ENCODE results near the gene KRT85. TPM values are rescaled to one million over a fixed set of nuclear protein-coding genes. Genes with fewer than 3 reads are reported as not detected.

KRT85 gene
- total and polyA plus RNA-seq, 2 donors = 0.24 to 0.59 TPM

DNA sequence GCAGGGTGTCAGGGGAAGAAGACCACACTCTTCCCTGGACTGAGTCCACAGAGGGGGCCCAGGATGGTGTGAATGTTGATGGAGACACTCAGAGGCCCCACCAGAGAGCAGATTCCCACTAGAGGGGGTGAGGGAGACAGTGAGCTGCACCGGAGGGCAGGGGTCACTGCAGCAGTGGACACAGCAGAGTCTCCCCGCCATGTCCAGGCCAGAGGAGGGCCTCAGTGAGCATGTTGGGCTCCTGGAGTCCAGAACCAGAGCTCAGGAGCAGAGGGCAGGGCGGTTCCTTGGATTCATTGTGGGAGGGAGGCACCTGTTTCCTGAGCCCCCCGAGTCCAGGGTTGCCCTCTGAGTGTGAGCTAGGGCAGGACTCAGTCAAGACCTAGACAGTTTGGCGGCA is 40.6 kb upstream of the KRT85 start:
- H3K9me3 ChIP-seq (ENCODE audit: control insufficient read depth in 2 of 2, insufficient read depth in 1 of 2, low read length in 1 of 2) = peaks cover 0 to 5% of the 10 kb centered on the region in 2 donors
- WGBS = 91% methylated on average over 5 of the region's 5 CpGs
- H3K36me3 ChIP-seq (ENCODE audit: control insufficient read depth in 2 of 2, insufficient read depth in 2 of 2, low read length in 1 of 2) = no peaks in the 10 kb centered on the region
- no peaks in the 10 kb centered on the region for H3K4me1 ChIP-seq (ENCODE audit: control insufficient read depth in 2 of 2, insufficient read depth in 2 of 2, low read length in 2 of 2)
- no peak for DNase-seq (ENCODE audit: low read depth in 6 of 9, low spot score in 9 of 9)
- no peak overlapping the region for H3K27ac ChIP-seq (ENCODE audit: low read depth in 1 of 2, low read length in 1 of 2)
- H3K4me3 ChIP-seq (ENCODE audit: low read length in 2 of 2) = no peak overlapping the region
- H3K27me3 ChIP-seq (ENCODE audit: control insufficient read depth in 2 of 2, insufficient read depth in 1 of 2, low read length in 1 of 2) = no peaks in the 10 kb centered on the region

DNA sequence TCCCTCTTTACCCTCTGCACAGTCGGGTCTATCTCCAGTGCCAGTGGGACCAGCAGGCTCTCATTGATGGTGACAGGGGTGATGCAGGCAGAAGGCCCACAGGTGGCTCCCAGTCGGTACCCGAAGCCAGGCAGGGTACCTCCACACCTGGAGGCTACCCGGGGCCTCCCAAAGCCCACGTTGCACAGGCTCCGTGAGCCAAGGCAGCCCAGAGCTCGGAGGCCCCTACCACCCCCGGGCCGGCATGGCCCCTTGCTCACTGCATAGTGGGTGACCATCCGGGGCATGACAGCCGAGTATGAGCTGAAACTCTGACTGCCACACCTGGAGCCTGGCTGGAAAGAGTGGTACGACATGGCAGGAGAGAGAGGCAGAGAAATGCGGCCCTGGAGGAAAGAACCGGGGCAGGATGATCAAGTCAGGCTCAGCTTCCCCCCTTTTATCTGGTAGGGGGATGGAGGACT is 38.7 kb upstream of the KRT85 start, which contains the start of gene KRT82:
Gene KRT82, minus strand, starts transcription at position 414 of the 464 bp plus-strand sequence. Its CDS starts 58 bp downstream, at position 356.
- Histone ChIP-seq H3K27ac (ENCODE audit: low read depth in 1 of 2, low read length in 1 of 2) (no peak within 1 kb of the TSS), H3K27me3 (ENCODE audit: control insufficient read depth in 2 of 2, insufficient read depth in 1 of 2, low read length in 1 of 2) (no peaks in the 10 kb centered on the region), H3K36me3 (ENCODE audit: control insufficient read depth in 2 of 2, insufficient read depth in 2 of 2, low read length in 1 of 2) (no peaks in the 10 kb centered on the region), H3K4me3 (ENCODE audit: low read length in 2 of 2) (no peak within 1 kb of the TSS), H3K9me3 (ENCODE audit: control insufficient read depth in 2 of 2, insufficient read depth in 1 of 2, low read length in 1 of 2) (no peaks in the 10 kb centered on the region), H3K4me1 (ENCODE audit: control insufficient read depth in 2 of 2, insufficient read depth in 2 of 2, low read length in 2 of 2) (no peaks in the 10 kb centered on the region)
- no peak for DNase-seq (ENCODE audit: low read depth in 6 of 9, low spot score in 9 of 9)
- 94% methylated on average over 14 of the region's 14 CpGs for WGBS

DNA sequence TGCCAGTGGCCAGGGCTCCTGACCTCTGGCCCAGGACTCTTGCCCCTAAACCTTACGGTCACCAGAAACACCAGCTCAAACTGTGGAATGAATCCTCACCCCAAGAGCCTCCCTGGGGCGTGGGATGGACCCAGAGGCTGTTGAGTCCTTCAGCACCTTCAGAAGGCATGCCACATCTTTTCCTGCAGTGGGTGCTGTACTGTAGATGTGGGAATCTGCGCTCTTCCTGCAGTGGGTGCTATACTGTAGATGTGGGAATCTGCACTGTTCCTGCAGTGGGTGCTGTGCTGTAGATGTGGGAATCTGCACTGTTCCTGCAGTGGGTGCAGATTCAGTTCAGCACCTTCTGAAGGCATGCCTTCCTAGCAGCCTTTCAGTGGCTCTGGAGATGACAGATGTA is 37.7 kb upstream of the KRT85 start:
- Histone ChIP-seq H3K27me3 (ENCODE audit: control insufficient read depth in 2 of 2, insufficient read depth in 1 of 2, low read length in 1 of 2) (no peaks in the 10 kb centered on the region), H3K4me1 (ENCODE audit: control insufficient read depth in 2 of 2, insufficient read depth in 2 of 2, low read length in 2 of 2) (no peaks in the 10 kb centered on the region), H3K36me3 (ENCODE audit: control insufficient read depth in 2 of 2, insufficient read depth in 2 of 2, low read length in 1 of 2) (no peaks in the 10 kb centered on the region), H3K27ac (ENCODE audit: low read depth in 1 of 2, low read length in 1 of 2) (no peak overlapping the region), H3K9me3 (ENCODE audit: control insufficient read depth in 2 of 2, insufficient read depth in 1 of 2, low read length in 1 of 2) (no peaks in the 10 kb centered on the region), H3K4me3 (ENCODE audit: low read length in 2 of 2) (no peak overlapping the region)
- DNase-seq (ENCODE audit: low read depth in 6 of 9, low spot score in 9 of 9) = no peak
- 89% methylated on average over 3 of the region's 3 CpGs for WGBS

DNA sequence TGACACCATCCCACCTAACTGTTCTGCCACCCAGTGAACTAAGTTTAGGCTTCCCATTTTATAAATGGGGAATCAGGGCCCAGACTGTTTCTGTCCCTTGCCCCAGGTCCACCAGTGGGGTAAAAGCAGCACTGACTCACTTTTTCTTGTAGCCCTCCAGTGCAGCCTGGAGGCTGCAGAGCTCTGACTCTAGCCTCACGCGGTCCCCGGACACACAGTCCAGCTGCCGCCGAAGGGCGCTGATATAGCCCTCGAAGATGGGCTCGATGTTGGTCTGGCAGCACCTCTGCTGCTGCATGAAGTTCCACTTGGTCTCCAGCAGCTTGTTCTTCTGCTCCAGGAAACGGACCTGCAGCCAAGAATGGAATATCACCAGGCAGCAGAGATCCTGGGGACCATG is 36.3 kb upstream of the KRT85 start:
- Histone ChIP-seq H3K9me3 (ENCODE audit: control insufficient read depth in 2 of 2, insufficient read depth in 1 of 2, low read length in 1 of 2) (no peaks in the 10 kb centered on the region), H3K4me1 (ENCODE audit: control insufficient read depth in 2 of 2, insufficient read depth in 2 of 2, low read length in 2 of 2) (no peaks in the 10 kb centered on the region), H3K36me3 (ENCODE audit: control insufficient read depth in 2 of 2, insufficient read depth in 2 of 2, low read length in 1 of 2) (no peaks in the 10 kb centered on the region), H3K4me3 (ENCODE audit: low read length in 2 of 2) (no peak overlapping the region), H3K27ac (ENCODE audit: low read depth in 1 of 2, low read length in 1 of 2) (no peak overlapping the region), H3K27me3 (ENCODE audit: control insufficient read depth in 2 of 2, insufficient read depth in 1 of 2, low read length in 1 of 2) (no peaks in the 10 kb centered on the region)
- WGBS = 96% methylated on average over 9 of the region's 9 CpGs
- no peak for DNase-seq (ENCODE audit: low read depth in 6 of 9, low spot score in 9 of 9)

DNA sequence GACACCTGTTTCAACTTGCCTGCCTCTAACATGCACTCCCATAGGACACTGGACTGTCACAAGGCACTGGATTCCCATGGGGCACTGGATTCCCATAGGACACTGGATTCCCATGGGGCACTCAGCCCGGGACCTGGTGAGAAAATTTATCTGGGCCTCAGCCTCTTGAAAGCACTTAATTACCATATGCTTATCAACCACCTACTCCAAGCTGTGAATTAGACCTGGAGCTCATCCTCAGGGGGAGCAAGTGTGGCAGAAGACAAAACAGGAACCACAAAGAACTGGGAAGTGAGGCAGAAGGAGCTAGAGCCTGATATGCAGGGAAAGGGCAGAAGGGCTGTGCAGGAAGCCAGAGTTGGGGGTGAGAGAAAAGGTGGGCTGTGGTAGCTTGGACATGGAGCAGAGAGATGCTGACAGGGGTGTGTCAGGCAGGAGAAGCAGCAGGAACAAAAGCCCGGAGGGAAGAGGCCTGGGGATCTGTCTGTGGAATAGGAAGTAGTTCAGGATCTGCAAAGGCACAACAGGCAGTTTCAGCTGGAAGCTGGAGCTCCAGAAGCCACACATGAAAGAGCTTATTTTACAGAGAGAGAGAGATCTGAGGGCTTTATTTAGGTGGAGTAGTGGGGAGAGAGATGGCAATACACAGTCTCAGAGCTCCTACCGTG is 35.7 kb upstream of the KRT85 start:
- H3K9me3 ChIP-seq (ENCODE audit: control insufficient read depth in 2 of 2, insufficient read depth in 1 of 2, low read length in 1 of 2) = no peaks in the 10 kb centered on the region
- WGBS = 73% methylated on average over 3 of the region's 3 CpGs

DNA sequence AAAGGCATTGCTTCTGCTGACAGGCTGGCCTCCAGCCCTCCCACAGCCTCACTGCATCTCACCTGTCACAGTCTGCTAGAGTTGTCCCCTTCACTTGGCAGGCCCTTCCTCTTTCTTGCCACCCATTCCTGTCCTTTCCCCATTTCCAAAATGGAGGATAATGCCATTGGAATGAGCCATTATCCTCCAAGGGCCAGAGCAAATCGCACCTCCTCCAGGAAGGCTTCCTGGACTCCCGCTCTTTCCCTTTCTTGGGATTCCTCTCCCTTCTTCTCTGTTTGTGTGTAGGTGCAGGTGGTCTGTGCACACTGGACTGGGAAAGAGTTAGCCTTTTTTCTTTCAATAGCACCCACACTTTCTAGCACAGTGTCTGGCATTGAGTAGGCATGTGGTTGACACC is 35.1 kb upstream of the KRT85 start:
- Histone ChIP-seq H3K9me3 (ENCODE audit: control insufficient read depth in 2 of 2, insufficient read depth in 1 of 2, low read length in 1 of 2) (no peaks in the 10 kb centered on the region), H3K36me3 (ENCODE audit: control insufficient read depth in 2 of 2, insufficient read depth in 2 of 2, low read length in 1 of 2) (no peaks in the 10 kb centered on the region), H3K4me3 (ENCODE audit: low read length in 2 of 2) (no peak overlapping the region), H3K4me1 (ENCODE audit: control insufficient read depth in 2 of 2, insufficient read depth in 2 of 2, low read length in 2 of 2) (no peaks in the 10 kb centered on the region), H3K27ac (ENCODE audit: low read depth in 1 of 2, low read length in 1 of 2) (no peak overlapping the region), H3K27me3 (ENCODE audit: control insufficient read depth in 2 of 2, insufficient read depth in 1 of 2, low read length in 1 of 2) (no peaks in the 10 kb centered on the region)
- no peak for DNase-seq (ENCODE audit: low read depth in 6 of 9, low spot score in 9 of 9)
- 97% methylated on average over 2 of the region's 2 CpGs for WGBS

More for the DNA sequence above, 35.7 kb upstream of the KRT85 start:
- no peak for DNase-seq (ENCODE audit: low read depth in 6 of 9, low spot score in 9 of 9)
- Histone ChIP-seq H3K27ac (ENCODE audit: low read depth in 1 of 2, low read length in 1 of 2) (no peak overlapping the region), H3K4me1 (ENCODE audit: control insufficient read depth in 2 of 2, insufficient read depth in 2 of 2, low read length in 2 of 2) (no peaks in the 10 kb centered on the region), H3K4me3 (ENCODE audit: low read length in 2 of 2) (no peak overlapping the region), H3K27me3 (ENCODE audit: control insufficient read depth in 2 of 2, insufficient read depth in 1 of 2, low read length in 1 of 2) (no peaks in the 10 kb centered on the region), H3K36me3 (ENCODE audit: control insufficient read depth in 2 of 2, insufficient read depth in 2 of 2, low read length in 1 of 2) (no peaks in the 10 kb centered on the region)

DNA sequence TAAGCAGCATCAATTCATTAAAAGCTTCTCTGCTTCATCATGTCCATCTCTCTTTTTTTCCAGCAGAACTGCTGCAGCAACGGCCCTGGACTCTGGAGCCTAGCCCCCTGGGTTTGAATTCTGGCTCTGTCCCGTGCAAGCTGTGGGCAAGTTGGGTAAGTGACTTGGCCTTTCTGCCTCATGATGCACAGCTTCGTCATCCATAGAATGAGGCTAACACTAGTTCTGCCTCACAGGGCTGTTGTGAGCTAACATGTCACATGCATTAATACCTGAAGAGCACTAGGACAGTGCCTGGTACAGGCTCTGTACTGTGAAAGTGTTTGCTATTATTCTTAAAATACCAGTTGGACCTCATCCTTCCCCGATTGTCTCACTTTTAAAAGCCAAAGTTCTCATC is 34.6 kb upstream of the KRT85 start:
- H3K27me3 ChIP-seq (ENCODE audit: control insufficient read depth in 2 of 2, insufficient read depth in 1 of 2, low read length in 1 of 2) = no peaks in the 10 kb centered on the region
- WGBS = 90% methylated on average over 4 of the region's 4 CpGs
- H3K27ac ChIP-seq (ENCODE audit: low read depth in 1 of 2, low read length in 1 of 2) = no peak overlapping the region
- no peak overlapping the region for H3K4me3 ChIP-seq (ENCODE audit: low read length in 2 of 2)
- H3K9me3 ChIP-seq (ENCODE audit: control insufficient read depth in 2 of 2, insufficient read depth in 1 of 2, low read length in 1 of 2) = no peaks in the 10 kb centered on the region
- no peaks in the 10 kb centered on the region for H3K36me3 ChIP-seq (ENCODE audit: control insufficient read depth in 2 of 2, insufficient read depth in 2 of 2, low read length in 1 of 2)
- no peaks in the 10 kb centered on the region for H3K4me1 ChIP-seq (ENCODE audit: control insufficient read depth in 2 of 2, insufficient read depth in 2 of 2, low read length in 2 of 2)
- no peak for DNase-seq (ENCODE audit: low read depth in 6 of 9, low spot score in 9 of 9)

DNA sequence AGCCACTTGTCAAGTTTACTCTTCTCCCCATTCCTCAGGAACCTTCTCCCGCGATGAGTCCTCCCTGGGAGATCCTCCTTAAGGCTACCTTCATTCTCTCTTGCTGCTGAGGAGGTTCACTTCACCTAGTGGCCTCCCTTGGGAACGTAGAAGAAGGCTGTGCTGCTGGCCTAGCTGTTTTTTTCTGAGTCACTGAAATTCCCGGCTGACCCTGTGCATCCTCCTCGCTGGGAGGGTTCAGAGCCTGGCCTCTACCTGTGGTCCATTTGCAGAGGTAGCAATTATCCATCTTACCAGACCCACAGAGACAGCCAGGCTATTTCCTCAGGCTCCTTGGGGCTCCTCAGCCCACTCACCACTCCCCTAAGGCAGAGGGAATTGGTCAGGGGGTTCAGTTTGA is 34.2 kb upstream of the KRT85 start:
- no peak for DNase-seq (ENCODE audit: low read depth in 6 of 9, low spot score in 9 of 9)
- no peaks in the 10 kb centered on the region for H3K27me3 ChIP-seq (ENCODE audit: control insufficient read depth in 2 of 2, insufficient read depth in 1 of 2, low read length in 1 of 2)
- no peak overlapping the region for H3K27ac ChIP-seq (ENCODE audit: low read depth in 1 of 2, low read length in 1 of 2)
- no peaks in the 10 kb centered on the region for H3K9me3 ChIP-seq (ENCODE audit: control insufficient read depth in 2 of 2, insufficient read depth in 1 of 2, low read length in 1 of 2)
- H3K4me3 ChIP-seq (ENCODE audit: low read length in 2 of 2) = no peak overlapping the region
- no peaks in the 10 kb centered on the region for H3K36me3 ChIP-seq (ENCODE audit: control insufficient read depth in 2 of 2, insufficient read depth in 2 of 2, low read length in 1 of 2)
- H3K4me1 ChIP-seq (ENCODE audit: control insufficient read depth in 2 of 2, insufficient read depth in 2 of 2, low read length in 2 of 2) = no peaks in the 10 kb centered on the region
- 93% methylated on average over 5 of the region's 5 CpGs for whole genome bisulfite sequencing

DNA sequence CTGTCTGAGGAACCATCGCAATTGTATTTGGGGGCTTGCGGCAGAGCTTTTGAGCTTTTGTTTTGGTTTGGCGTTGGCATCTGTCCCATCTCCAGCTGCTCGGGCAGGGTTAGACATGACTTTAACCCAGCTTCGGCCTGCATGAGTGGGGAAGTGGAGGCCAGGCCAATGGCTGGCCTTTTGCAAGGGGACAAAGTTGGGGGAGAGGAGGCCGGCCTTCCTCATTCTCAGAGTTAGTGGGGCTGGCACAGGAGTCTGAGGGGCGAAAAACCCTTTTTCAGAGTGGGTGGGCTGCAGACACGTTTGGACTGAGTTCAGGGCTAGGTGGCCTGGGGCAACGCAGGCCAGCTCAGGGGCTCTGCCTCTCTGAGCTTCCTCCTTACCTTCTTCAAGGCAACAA is 33.6 kb upstream of the KRT85 start:
- Histone ChIP-seq H3K4me1 (ENCODE audit: control insufficient read depth in 2 of 2, insufficient read depth in 2 of 2, low read length in 2 of 2) (no peaks in the 10 kb centered on the region), H3K4me3 (ENCODE audit: low read length in 2 of 2) (no peak overlapping the region), H3K27ac (ENCODE audit: low read depth in 1 of 2, low read length in 1 of 2) (no peak overlapping the region), H3K27me3 (ENCODE audit: control insufficient read depth in 2 of 2, insufficient read depth in 1 of 2, low read length in 1 of 2) (no peaks in the 10 kb centered on the region), H3K9me3 (ENCODE audit: control insufficient read depth in 2 of 2, insufficient read depth in 1 of 2, low read length in 1 of 2) (no peaks in the 10 kb centered on the region), H3K36me3 (ENCODE audit: control insufficient read depth in 2 of 2, insufficient read depth in 2 of 2, low read length in 1 of 2) (no peaks in the 10 kb centered on the region)
- 92% methylated on average over 9 of the region's 9 CpGs for WGBS
- no peak for DNase-seq (ENCODE audit: low read depth in 6 of 9, low spot score in 9 of 9)

Measured in thymus (tissue), 11 donors.